Astrocyte of the hippocampus (primary cell): ENCODE results near the gene SOCS6.

Experiments used
- DNase-seq: peaks from one replicate; pipeline ENCODE4 v3.0.0; 2011; ENCODE audit warnings: low read depth, low spot score

The SOCS6 gene

DNA sequence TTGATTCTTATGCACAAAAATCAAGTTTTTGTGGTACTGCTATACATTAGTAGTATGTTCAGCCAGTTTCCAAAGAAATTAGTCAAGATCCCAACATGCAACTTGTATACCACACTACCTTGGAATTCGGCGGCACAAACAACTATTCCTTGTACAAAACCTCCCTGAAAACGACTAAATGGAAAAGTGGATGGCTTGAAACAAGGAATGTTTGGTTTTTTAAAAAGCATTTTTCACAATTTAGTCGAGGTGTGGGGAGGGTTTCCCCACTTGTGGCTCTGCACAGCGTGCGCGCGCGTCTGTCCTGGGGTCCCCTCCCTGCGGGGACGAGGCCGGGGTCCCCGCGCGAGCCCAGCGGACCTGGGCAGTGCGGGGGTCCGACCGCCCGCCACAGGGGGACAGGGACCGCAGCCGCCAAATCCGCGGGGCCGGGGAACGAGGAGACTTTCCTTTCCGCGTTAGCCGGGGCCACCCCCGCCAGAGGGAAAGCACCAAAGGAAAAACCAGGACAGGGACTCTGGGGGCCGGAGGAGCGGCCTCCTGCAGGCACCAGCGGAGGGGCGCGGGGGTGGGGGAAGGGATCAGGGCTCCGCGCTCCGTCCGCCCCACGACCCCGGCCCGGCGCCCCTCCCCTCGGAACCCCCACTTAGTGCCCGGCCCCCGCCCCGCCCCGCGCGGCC lies 534 bp upstream of the SOCS6 start:
- DNase-seq = peak; percentile 68

DNA sequence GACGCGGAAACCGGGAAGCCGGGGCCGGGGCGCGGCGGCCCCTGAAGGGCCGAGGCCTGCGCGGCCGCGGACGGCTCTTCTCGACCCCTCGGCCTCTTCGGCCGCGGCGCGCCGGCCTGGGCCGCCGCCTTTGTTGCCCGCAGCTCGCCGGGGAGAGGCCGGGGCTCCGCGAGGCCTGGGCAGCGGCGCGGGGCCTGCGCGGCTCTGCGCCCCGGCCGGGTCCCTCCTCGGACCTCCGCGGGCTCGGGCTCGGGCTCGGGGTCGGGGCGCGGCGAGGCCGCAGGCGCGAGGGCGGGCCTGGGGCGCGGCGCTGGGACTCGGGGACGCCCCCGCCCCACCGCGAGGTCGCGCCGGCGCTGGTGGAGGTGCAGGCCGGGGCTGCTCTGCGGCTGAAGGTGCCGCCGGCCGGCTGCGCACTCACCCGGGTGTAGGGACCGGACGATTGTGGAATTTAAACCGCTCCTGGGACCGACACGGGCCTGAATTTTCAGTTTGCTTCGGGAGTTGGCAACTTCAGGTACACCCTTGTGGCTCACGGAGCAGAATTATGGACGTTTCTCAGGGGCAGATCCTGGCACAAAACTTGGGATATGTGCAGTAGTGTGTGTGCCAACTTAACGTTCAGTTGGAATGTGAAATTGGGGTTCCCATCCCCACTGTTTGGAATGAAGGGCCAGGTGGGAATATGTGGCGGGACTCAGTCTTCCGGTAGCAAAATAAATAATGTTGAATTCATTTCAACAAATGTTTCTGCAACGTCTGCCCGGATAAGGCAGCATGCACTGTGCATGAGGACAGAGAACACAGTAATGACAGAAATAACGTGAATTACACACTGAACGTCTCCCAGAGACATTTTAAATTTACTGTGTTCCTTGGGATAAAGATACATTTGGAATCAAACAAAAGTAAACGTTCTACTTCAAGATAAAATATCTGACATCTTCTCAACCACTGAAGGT lies 787 bp downstream of the SOCS6 start:
- DNase-seq = peak; percentile 77

GRCh38 chr18:70290482-70291294 lies 1.8 kb downstream of the SOCS6 start:
- no peak for DNase-seq

GRCh38 chr18:70291295-70291574 lies 2.4 kb downstream of the SOCS6 start:
- DNase-seq = no peak

GRCh38 chr18:70292628-70293027 lies 3.8 kb downstream of the SOCS6 start:
- no peak for DNase-seq

DNA sequence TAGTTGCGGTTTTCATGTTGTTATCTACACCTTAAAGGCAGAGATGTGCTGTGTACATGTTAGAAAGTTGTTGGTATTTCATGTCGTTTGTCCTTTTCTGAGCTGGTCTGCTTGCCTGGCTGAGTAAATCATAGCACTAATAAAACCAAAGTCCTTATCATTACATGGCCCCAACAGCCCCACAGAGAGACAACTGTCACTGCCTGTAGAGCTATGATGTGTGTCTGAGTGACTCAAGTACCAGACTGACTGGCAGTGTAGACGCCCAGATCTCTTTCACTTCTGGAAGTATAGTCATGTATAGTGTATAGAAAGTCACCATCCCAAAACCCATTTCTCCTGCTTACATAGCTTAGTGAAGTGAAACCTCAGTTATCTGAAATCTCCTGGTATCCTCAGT lies 4.3 kb downstream of the SOCS6 start:
- no peak for DNase-seq

DNA sequence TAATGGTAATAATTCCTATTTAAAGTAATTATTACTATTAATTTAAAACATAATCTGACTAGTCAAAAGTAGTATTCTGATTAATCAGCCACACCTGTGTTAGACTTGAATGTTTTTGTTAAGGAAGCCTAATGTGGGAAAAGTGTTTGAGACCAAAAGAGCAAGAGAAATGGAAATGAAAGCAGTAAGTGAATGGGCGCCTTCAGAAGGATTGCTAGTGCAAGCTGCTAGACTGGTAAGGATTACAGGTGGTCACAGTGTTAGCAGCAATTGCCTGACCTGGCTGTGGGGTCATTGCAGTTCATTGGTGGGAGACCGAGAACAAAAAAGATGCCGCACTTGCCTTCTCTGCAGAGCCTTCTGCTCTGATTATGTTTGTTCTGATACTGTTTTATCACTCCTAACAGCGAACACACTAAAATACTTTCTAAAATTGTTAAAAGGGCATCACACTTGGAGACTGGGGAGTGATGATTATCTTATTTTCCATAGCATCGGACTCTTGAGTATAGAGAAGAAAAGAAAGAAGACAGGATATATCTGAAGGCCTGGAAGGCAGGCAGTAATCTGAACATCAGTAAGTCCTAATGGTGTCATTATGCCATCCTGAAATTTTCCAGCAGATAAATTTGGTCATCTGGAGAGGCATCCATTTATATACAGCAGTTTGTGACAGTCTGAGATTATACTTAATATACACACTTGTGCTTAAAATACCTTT lies 5.8 kb downstream of the SOCS6 start:
- no peak for DNase-seq

DNA sequence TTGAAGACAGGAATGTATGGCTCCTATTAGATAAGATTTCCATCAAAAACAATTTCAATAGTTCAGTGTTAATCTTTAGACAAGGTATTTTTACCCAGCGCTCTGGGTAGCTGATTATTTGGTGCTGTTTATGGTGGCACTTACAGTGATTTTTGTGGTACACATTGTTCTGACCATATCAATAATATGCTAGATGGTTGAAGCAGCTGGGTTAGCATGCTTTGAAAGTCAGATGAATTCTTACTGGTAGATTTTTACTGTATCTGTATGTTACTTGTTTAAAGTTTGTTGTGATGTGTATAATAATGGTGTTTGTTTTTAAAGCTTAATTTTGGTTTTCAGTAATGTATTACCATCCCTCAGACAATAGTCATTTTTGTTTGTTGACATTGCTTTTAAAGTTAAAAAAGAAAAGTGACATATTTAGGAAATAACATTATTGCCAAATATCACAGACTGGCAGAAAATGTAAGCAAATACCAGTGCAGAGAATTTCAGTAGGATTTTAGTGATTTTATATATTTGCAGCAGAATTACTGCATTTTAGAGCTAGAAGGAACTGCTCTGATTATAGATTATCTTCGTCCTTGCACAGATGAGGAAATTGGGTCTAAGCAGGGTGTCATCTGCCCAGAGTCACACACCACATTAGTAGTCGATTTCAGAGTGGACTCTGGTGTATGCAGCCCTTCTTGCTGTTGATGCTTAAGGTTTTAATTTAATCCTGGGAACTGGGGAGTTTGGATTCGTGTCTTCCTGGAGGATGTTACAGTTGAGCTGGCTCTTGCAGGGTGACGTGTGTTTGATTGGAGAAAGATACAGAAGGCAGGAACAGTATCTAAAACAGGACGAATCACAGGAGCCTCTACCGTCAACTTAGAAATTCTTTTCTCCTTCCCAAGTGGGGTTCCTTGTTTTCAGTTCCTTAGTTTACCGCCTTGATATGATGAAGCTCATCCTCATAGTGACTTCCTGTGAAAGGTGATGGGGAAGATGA lies 6.6 kb downstream of the SOCS6 start:
- DNase-seq = no peak

GRCh38 chr18:70296289-70296688 lies 7.4 kb downstream of the SOCS6 start:
- no peak for DNase-seq

GRCh38 chr18:70296781-70297180 lies 7.9 kb downstream of the SOCS6 start:
- DNase-seq = no peak

GRCh38 chr18:70299393-70299792 lies 10.5 kb downstream of the SOCS6 start:
- DNase-seq = no peak

DNA sequence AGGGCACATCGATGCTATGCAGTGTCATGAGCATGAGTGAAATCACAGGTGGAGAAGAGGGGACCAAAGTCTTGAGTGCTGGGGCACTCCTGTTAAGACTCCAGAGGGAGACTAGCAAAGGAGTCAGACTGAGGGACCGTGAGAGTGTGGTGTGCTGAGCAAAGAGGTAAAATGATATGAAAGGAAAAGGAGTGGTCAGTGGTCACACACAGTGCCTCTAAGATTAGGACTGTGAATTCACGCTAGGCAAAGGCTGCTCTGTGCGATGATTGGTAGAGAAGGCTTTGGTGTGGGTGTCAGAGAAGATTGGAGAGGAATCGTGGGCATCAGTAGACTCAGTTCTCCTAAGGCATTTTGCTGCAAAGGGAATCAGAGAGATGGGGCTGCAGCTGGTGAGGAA lies 12.8 kb downstream of the SOCS6 start:
- DNase-seq = no peak

DNA sequence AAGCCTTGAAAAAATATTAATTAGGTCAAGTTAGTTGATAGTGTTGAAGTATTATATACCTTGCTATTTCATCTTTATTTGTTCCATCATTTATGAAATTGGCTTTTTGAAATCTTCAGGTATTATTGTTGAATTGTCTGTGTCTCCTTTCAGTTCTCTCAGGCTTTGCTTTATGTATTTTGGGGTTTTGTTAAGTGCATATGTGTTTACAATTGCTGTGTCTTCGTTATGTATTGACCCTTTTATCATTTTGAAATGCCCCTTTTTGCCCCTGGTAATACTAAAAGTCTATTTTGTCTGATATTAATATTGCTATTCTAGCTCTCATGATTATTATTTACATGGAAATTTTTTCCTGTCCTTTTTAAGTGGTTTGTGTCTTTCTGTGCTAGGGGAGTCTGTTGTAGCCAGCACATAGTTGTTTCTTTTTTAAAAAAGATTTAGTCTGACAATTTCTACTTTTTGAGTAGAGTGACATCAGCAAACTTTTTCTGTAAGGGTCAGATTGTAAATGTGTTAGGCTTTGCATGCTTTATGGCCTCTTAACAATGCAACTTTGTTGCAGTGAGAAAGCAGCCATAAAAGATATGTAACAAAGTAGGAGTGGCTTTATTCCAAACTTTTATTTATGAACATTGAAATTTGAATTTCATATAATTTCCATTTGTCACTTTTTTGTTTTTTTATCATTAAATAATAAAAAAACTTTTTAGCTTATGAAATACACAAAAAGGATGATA lies 19.9 kb downstream of the SOCS6 start:
- DNase-seq = no peak

GRCh38 chr18:70310560-70311320 lies 21.9 kb downstream of the SOCS6 start:
- DNase-seq = no peak

DNA sequence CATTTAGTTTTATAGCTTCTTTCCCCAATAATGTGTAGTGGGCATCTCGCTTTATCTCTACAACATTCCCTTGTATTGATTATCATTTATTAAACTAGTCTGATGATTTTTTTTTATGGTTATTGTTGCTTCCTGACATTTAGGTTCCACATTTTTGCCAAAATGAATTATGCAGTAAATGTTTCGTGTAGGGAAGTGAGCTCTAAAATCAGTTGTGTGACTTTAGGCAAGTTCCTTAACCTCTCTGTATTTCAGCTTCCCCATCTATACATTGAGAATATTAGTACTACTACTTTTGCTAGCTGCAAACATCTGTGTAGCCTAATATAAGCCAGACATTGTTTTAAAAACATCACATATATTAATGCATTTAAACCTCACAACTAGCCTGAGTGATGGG lies 22.9 kb downstream of the SOCS6 start:
- no peak for DNase-seq

GRCh38 chr18:70313640-70314039 lies 24.8 kb downstream of the SOCS6 start:
- no peak for DNase-seq

DNA sequence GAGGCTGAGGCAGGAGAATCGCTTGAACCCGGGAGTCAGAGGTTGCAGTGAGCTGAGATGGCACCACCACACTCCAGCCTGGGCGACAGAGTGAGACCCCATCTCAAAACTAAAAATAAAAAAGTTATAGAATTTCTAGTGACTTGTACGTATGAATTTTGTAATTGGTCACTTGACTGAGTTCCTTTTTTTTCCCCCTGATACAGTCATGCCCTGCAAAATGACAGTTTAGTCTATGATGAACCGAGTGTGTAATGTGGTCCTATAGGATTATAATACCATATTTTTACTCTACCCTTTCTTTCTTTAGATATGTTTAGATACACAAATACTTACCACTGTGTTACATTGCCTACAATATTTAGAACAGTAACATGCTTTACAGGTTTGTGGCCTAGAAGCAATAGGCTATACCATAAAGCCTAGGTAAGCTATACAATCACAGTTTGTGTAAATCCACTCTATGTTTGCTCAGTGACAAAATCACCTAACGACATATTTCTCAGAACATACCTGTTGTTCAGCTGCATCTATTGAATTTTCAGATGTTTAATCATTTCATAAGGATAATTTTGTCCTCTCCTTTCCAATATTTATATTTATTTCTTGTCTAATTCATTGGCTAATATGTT lies 25.4 kb downstream of the SOCS6 start:
- no peak for DNase-seq

DNA sequence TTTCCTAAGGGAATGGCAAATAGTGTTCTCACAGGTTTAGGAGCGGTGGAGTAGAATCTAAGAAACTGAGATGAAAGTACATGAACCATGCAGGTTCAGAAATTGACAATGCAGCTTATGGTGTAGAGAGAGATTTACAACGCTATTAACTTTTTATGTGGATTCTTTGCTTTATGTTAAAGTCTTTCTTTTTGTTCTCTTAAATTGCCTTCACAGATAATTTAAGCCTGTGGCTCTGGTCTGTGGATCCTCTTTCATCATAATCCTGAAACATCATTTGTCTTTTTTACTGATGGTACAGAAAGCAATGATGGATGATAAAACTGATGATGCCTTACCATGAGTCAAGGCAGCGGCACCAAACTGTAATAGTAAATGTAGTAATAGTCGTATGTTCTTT lies 30.3 kb downstream of the SOCS6 start:
- DNase-seq = no peak

GRCh38 chr18:70321616-70322015 lies 32.8 kb downstream of the SOCS6 start:
- no peak for DNase-seq
